ENCODE measurements around the gene TMEM154.

Gene TMEM154

DNA sequence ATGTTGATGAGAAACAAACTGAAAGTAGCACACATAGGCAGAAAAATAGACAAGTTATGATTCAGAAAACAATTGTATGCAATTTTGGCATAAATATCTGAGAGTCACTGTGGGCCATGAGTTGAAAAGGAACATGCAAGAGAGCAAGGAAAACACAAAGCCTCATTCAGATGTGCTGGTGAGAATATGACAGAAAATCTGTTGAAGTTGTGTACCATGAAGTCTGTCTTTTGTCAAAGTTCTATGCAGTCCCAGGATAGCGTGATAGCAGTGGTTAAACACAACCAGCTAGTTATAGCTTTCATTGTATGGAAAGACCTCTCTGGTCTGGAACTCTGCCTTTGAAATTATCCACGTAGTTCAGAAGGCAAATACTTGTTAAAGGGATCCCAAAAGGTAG lies 53.0 kb downstream of the TMEM154 start:
- no peak for DNase-seq

DNA sequence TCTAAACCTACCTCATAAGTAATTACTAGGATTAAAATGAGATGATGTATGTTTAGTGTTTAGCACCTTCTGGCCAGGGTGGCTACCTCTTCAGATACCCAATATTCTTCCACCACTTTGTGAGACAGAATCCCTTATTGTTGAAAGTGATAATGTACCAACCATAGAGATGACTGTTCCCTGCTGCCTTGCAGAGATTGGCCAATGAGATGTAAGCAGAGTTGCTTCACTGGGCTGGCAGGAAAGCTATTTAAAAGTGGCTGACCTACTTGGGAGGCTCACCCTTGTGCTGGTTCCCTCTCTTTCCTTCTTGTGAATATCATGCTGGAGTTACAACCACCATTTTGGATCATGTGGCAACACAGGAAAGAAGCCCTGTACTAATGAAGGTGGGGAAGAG lies 58.9 kb downstream of the TMEM154 start:
- no peak for DNase-seq

DNA sequence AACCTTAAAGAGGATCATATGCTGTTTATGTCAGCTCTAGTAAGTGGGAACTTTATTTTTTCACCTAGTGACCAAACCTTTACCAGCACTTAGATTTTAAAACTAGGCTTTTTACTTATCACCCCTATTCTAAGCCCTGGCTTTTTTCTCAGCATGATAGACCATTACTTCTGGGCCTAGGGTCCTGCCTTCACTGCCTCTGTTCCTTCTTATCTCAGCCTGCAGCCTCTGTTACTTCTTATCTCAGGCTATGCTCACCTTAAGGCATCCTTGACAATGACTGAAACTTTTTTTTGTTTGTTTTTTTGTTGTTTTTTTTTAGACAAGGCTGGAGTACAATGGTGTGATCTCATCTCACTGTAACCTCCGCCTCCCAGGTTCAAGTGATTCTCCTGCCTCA lies 59.6 kb downstream of the TMEM154 start:
- no peak for DNase-seq

DNA sequence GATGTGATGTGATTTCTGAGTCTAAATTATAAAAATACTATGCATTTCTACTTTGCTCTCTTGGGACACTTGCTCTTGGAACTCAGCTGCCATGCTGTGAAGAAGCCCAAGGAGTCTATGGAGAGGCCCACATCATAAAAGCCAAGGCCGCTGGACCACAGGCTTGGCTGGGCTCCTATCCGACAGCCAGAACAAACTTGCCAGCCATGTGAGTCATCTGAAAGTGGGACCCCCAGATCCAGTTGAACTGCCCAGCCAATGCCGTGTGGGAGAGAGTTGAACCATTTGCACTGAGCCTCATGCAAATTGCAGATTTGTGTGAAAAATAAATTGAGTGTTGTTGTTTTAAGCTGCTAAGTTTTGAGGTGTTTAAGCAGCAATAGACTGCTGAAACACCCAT lies 60.2 kb downstream of the TMEM154 start:
- no peak for DNase-seq

DNA sequence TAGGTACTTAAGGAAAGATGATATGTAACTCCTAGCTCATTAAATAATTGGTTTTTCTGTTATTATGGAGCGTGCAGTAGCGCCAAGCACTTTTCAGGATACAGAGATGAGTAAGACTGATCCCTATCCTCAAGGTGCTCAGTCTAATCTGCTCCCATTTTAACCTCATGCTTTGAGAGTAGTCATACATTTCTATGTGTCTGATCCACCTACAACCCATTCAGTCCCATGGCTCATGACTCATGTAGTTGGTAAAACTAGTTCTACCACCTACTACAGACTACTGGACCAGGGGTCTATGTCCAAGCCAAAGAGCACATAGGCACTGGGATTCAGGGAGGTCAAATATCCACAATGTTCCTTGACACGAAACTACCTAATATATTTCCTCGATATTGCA lies 60.8 kb downstream of the TMEM154 start:
- no peak for DNase-seq

DNA sequence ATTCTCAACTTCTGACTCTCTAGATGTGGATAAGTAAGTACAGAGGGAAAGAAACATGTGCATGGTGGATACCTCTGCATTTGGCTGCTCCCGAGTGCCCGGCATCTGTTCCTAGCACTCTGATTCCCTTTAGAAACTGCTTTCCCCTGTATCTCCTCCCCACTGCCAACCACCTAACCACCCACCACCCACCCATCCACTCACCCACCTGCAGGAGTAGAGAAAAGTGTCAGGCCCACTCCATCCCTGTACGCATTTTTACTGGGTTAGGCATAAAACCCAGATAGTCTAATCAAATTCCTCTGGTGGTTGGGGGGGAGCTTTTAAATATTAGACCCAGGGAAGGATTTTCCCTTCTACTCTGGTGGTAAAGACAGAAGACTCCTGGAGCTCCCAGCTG lies 63.0 kb downstream of the TMEM154 start:
- DNase-seq: no peak

DNA sequence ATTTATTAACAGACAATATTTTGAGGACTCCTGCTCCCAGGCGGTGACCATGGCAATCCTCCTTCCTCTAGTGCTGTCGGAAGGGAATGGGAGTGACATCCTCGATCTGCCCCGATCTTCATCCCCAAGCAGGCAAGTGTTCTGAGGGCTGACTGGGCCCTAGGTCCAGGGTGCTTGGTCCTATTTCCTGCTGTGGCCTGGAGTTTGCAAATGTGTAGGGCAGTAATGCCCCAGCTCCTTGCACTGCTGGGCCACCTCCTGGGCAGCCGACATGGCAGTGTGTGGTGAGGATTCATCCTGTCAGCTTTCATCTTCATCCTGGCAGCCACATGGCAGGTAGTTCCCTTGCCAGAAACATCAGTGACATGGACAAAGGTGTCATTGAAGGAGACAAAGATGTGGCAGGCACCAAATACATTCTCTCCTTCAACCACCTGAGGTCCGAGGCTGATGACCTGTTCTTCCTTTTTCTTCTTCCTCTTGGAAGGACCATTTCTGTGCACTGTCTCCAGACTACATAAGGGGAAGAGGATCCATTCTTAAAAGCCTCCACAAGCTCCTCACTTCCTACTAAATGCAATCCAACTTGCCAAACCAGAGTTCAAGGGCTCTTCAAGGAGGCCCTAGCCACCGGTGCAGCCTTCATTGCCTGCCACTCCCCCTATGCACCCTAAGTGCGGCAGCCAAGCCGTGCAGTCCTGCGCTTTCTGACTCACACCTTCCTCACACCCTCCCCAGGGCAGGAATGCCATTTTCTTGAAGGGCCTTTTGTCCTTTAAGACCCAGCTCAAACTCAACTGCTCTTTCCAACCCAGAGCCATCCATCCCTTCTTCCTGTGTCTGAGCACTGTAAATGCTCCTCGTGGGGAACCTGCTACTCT lies 65.7 kb downstream of the TMEM154 start:
- no peak for DNase-seq

DNA sequence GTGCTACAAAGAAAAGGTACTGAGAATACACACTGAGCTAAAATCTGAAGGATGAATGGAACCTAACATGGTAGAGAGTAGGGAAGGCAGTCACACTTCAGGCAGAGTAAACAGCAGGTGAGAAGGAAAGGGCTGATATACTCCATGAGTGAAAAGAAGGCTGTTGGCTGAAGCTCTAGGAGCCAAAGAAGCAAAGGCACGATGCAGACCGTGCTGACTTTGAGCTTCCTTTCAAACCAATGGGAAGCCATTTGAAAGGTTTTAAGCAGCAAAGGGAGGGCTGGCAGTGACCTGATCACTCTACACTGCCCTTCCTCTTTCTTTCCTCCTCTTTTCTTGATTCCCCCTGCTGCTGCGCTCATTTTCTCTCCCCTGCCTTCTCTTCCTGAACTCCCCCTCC lies 66.4 kb downstream of the TMEM154 start:
- DNase-seq: no peak

DNA sequence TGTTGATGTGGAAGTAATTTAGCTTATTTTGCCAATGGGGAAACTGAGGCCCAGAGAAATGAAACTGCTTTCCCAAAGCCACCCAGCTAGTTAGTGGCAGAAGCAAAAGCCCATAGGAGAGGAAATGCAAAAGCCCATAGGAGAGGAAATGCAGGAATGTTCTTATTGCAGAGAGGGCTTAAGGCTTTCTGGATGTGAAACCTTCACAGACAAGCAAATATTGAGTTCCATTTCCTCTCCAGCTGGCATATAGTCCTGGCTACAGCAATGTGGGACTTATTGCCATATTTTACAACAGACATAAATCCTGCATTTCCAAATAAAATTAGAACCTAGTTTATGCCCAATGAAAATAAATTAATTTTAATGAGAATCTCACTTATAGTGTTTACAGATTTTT lies 69.7 kb downstream of the TMEM154 start:
- DNase-seq: no peak

DNA sequence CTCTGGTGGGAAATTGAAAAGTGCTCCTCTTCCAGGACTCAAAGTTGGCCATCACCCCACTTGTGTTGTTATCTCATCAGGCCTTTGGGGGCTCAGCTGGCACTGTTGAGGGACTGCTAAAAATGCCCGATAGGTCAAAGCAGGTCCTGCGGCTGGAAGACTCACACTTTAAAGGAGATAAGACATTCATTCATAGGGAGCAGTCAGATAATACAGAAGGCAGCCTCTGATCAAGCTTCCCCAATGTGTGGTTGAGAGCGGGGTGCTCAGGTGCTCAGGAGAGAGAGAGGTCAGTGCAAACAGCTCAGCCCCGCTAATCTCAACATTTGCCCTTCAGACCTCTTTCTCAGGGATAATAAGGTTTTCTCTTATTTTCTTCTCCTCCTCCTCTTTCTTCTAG lies 70.3 kb downstream of the TMEM154 start:
- no peak for DNase-seq

DNA sequence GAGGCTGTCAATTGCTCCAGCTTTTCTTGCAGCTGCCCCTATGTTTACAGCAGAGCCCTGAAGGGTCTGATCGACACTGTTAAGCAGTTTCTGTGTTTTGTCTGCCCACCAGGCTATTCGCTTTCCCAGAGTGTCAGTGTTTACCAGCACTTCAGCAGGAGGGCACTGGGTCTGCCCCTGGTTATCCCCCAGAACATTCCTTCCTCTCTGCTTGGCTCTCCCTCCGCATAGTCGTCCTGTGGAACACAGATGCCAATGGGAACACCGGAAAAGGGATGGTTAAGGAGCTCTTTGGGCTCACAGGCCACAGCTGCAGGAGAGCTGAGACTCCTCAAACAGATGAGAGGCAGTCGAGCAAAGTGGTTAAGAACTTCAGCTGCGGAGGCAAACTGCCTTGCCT lies 72.6 kb downstream of the TMEM154 start:
- DNase-seq: no peak

DNA sequence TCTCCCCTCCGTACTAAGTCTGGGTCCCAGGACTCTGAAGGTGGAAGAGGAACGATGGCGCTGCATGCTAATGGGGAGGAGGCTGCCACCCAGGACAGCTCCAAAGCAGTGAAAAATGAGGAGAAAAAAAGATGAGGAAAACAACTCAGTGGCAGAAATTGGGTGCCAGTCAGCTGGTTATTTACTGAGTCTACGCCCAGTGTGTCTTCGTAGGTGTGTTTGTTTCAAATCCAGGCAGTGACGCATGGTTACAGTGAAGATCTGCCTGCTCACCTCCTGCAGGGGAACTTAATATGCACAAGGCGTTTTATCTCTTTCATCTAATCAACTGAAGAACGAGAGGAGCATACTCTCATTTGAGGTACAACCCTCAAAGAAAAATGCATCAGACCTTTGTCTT lies 73.0 kb downstream of the TMEM154 start:
- DNase-seq: no peak

DNA sequence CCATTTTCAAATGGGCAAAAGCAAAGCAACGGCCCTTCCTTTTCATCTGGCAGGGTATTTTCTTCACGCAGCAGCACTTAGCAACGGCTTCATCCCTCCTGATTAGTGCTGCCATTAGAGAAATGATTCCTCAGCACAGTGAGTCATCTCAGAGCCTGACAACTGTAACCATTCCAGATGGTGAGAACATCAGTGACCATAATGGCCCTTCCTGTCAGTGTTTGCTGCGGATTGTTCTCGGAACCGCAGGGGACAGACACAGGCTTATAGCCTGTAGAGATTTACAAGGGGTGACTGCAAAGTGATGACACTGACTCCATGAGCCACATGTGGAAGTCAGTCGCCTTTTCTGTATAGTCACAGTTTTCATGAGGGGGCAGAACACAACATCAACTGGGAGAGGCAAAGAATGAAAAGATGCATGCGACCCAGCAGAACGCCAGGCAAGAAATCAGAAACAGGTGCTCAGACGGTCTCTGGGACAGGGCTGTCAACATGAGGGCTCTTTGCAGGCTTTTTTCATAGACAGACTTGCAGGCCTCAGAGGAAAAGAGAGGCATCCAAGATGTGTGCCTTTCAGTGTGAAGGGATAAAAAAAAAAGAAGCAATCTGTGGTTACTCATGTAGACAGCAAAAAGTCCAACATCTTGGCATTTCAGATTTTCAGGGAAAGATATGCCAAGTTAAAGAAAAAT lies 74.0 kb downstream of the TMEM154 start:
- DNase-seq: peak; percentile 6 to 32

DNA sequence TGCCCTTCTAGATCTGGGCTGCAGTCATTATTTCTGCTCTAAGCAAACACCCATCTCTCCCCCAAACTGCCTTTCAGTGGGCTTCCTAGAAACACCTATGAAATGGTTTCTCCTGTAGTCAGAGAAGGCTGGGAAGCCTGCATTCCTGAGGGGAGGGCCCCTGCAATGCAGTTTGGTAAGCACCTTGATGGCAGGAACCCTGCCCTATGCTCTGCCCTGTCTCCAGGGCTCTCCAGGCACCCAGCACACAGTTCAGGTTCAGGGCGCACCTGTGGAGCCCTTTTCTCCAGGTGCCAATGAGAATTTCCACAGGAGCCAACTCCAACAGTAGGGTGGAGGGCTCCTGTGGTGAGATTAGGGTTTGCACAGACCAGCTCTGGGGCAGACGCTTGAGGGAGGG lies 74.8 kb downstream of the TMEM154 start:
- DNase-seq: no peak

DNA sequence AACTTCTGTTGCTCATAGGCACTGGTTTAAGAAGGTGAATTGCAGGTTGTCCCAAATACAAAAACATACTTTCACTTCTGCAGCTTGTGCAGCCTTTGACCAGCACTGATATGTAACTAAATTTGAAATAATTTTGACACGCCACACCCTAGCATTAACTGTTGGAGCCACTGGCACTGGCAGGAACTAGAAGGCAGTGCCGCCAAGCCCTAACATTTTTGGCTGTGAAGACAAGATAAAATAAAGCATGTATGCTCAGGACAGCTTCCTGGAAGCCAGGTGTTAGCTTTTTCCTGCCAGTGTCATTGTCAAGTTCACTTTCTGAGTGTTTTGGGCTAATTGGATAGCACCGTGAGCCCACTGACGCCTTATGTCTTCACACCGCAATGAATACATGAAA lies 78.6 kb downstream of the TMEM154 start:
- no peak for DNase-seq

DNA sequence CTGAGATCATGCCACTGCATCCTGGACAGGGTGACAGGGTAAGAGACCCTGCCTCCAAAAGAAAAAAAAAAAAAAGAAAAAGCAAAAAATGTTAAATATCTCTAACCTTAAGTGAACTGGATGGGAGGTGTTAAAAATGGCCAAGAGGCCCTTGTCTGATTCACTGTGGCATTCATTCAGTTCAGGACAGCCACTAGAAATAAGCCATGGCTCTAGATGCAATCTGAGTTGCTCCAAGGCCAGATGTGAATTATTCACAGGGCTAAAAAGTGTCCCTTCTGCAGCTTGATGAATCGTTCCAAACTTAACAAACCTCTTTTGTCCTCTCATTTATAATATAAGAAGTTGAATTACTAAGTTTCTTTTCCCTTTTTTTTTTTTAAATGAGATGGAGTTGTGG lies 80.2 kb downstream of the TMEM154 start:
- DNase-seq: no peak

DNA sequence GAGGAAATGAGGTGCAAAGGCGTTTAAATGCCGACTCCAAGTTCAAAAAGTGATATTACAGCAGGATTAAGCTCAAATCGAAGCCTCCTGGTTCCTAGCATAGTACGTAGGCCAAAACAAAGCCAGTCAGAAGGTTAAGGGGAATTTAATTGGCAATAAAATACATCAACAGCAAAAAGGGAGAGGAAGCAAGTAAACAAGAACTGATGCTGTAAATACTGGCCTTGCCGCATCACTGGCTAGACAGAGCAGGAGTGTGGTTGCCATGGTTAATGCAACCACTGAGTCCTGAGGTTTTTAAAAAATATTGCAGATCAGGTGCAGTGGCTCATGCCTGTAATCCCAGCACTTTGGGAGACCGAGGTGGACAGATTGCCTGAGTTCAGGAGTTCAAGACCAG lies 80.7 kb downstream of the TMEM154 start:
- DNase-seq: no peak

DNA sequence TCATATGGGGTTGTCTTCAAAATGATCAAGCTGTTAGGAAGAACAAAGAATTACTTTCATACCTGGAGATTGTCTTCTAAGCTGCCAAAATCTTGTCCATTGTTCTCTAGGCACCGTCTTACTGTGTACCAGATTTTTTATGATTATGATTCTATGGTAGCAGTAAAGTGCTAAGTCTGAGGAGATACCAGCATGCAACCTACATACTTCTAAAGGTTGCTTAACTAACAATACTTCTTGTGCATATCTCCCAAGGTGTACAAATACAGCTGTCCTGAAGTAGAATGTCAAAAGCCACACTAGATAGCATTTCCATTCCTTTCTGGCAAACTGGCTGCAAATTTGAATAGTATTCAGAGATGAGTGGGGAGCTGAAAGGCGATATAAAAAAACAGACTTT lies 81.3 kb downstream of the TMEM154 start:
- DNase-seq: no peak

DNA sequence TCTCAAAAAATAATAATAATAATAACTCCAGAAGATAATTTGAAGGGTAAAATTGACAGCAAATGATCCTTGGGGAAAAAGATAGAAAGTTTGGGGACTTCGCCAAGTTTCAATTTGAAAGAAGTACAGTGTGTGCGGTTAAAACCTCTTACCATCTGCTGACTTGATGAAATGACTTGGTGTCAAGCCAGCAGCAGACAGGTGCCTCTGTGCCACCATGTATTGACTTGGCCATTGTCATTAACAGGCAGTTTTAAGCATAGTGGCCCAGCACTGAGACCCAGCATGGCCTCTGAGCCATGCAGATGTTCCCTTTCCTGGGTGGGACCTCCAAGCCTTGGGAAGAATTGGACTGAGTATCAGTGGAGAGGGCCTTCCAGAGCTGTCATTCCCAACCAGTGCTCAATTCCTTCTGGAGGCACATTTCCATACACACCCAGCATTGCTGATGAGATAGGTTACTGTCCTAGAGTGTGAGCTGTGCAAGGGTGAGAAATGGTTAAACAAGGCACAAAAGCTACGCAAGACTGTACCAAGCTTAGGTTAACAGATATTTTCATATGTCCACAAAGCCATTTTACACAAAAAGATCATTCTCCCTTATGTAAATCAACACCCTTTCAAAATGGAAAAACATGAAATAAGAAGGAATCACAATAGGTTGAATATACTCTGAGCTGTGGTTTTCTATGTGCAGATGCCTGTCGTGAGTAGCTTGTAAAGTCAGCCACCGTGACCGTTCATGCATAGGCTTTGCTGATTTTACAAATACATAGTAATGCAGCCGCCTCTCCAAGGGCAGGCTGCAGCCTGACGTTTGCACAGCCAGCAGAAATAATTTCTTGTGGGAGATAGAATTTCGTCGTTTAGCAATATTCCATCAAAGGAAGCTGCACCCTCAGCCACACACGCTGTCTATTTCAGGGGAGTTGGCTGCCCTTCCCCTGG lies 84.5 kb downstream of the TMEM154 start:
- DNase-seq: peak in 1 of 2 experiments; percentile 8

DNA sequence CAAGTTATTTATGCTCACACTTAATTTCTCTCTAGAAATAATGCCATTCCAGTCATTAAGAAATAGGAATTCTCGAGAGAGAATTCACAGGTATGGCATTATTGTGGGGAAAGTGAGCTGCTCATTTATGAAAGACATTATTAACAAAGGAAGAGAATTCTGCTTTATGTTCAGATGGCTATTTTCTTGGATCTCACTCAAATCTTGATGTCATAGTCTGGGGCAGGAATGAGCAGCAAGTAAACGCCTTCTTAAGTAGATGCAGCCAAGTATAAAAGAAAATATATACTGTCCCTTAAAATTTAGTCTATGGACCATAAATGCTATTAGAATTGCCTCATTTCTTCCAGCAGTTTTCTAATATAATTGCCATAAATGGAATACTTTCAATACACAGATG lies 85.7 kb downstream of the TMEM154 start:
- no peak for DNase-seq

DNA sequence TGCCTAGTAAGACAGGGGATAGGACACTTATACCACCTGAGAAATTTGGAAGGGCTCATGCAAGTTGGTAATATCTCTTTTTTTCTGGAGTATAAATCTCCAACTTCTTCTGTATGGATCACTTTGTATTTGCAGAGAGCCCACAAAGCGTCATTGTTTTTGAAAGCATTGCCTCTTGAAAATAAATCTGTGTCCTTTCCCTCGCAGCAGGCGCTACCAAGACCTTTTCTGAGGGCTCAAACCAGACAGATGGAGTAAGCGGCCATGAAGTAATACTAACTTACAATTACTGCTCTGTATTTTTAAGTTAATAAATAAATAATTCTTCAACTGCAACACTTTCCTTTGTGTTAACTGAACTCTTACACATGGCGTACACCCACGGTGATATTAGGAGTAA lies 87.9 kb downstream of the TMEM154 start:
- DNase-seq: no peak

DNA sequence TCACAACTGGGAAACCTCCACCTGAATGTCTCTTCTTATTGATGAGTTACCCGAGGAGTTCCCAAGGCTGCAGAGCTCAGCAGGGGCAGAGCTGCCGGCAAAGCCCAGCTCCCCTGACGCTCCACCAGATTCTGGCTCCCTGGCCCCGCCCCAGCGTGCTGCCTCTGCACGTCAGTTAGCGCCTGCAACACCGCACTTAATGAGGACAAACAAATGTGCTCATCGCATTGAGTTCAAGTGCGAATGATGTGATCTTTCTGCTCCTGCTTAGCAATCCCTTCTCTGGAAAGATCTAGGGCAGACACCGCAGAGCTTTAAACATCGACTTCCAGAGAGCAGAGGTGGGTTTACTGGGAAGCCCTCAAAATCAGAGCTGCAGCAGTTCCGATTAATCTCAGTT lies 88.4 kb downstream of the TMEM154 start:
- DNase-seq: no peak

Data from NCI-H1930 (cell line).